NCI-H510A (cell line): ENCODE measurements around the gene JOSD1.

Source experiments
- DNase-seq: peaks from one replicate; lab custom pipeline; 2025; lab: John Stamatoyannopoulos, UW

The JOSD1 gene

GRCh38 chr22:38733329-38733723 is 32.6 kb upstream of the JOSD1 start:
- DNase-seq, result no peak

- no peak for DNase-seq
Measured at GRCh38 chr22:38732251-38732815, 31.6 kb upstream of the JOSD1 start.

GRCh38 chr22:38731703-38732161 is 31.0 kb upstream of the JOSD1 start:
- DNase-seq, result no peak

GRCh38 chr22:38730411-38730871 is 29.7 kb upstream of the JOSD1 start:
- DNase-seq, result no peak

- no peak for DNase-seq
Measured at GRCh38 chr22:38729946-38730345, 29.2 kb upstream of the JOSD1 start.

- DNase-seq, result no peak
Measured at GRCh38 chr22:38728871-38729796, 28.4 kb upstream of the JOSD1 start.

GRCh38 chr22:38727530-38728451 is 27.0 kb upstream of the JOSD1 start:
- no peak for DNase-seq

- DNase-seq, result no peak
Measured at GRCh38 chr22:38727123-38727522, 26.4 kb upstream of the JOSD1 start.

GRCh38 chr22:38725900-38726655 is 25.3 kb upstream of the JOSD1 start:
- DNase-seq, result no peak

GRCh38 chr22:38724926-38725571 is 24.3 kb upstream of the JOSD1 start:
- no peak for DNase-seq

GRCh38 chr22:38724176-38724575 is 23.4 kb upstream of the JOSD1 start:
- no peak for DNase-seq

- no peak for DNase-seq
Measured at GRCh38 chr22:38721551-38721950, 20.8 kb upstream of the JOSD1 start.

GRCh38 chr22:38720350-38720749 is 19.6 kb upstream of the JOSD1 start:
- no peak for DNase-seq

GRCh38 chr22:38719196-38719595 is 18.5 kb upstream of the JOSD1 start:
- no peak for DNase-seq

GRCh38 chr22:38718414-38718813 is 17.7 kb upstream of the JOSD1 start:
- DNase-seq, result no peak

GRCh38 chr22:38717244-38717643 is 16.5 kb upstream of the JOSD1 start:
- no peak for DNase-seq

- DNase-seq, result no peak
Measured at GRCh38 chr22:38716826-38717225, 16.1 kb upstream of the JOSD1 start.

GRCh38 chr22:38716271-38716670 is 15.5 kb upstream of the JOSD1 start:
- no peak for DNase-seq

- DNase-seq, result no peak
Measured at GRCh38 chr22:38715852-38716251, 15.1 kb upstream of the JOSD1 start.

GRCh38 chr22:38715176-38715764 is 14.5 kb upstream of the JOSD1 start:
- DNase-seq, result peak; percentile 69

GRCh38 chr22:38713921-38714320 is 13.2 kb upstream of the JOSD1 start:
- DNase-seq, result no peak
